Measurements from ENCODE around the gene ING5.
A peak's percentile ranks its signal among the peaks of the same experiment; 100 is the strongest.

ING5 gene

GRCh38 chr2:241689306-241689705 is 12.5 kb upstream of the ING5 start:
- Histone ChIP-seq H3K4me3 (replicated peaks; ENCODE audit: low read depth, low read length) (no peak overlapping the region), H3K27me3 (replicated peaks; ENCODE audit: control insufficient read depth, insufficient read depth, low read length) (no peaks in the 10 kb centered on the region), H3K36me3 (ENCODE audit: control insufficient read depth, insufficient read depth, low read length) (peaks cover 15% of the 10 kb centered on the region)
- no peak for DNase-seq (ENCODE audit: extremely low read depth, insufficient read length)
- TF ChIP-seq CTCF (IDR thresholded peaks at IDR 0.05; ENCODE audit: insufficient read depth, low read length, poor library complexity, severe bottlenecking), result no peak

GRCh38 chr2:241690202-241690717 is 11.6 kb upstream of the ING5 start:
- Histone ChIP-seq H3K4me3 (replicated peaks; ENCODE audit: low read depth, low read length) (no peak overlapping the region), H3K27me3 (replicated peaks; ENCODE audit: control insufficient read depth, insufficient read depth, low read length) (no peaks in the 10 kb centered on the region), H3K36me3 (ENCODE audit: control insufficient read depth, insufficient read depth, low read length) (peaks cover 17% of the 10 kb centered on the region)
- DNase-seq (ENCODE audit: extremely low read depth, insufficient read length), result no peak
- TF ChIP-seq CTCF (IDR thresholded peaks at IDR 0.05; ENCODE audit: insufficient read depth, low read length, poor library complexity, severe bottlenecking), result no peak

- DNase-seq (ENCODE audit: extremely low read depth, insufficient read length), result no peak
- no peak for TF ChIP-seq CTCF (IDR thresholded peaks at IDR 0.05; ENCODE audit: insufficient read depth, low read length, poor library complexity, severe bottlenecking)
- H3K36me3 ChIP-seq (ENCODE audit: control insufficient read depth, insufficient read depth, low read length), result peaks cover 17% of the 10 kb centered on the region
These were observed 9.4 kb upstream of the ING5 start for GRCh38 chr2:241692448-241692847.

GRCh38 chr2:241695651-241696050 is 6.2 kb upstream of the ING5 start:
- no peak overlapping the region for H3K4me3 ChIP-seq (replicated peaks; ENCODE audit: low read depth, low read length)
- no peak for DNase-seq (ENCODE audit: extremely low read depth, insufficient read length)
- TF ChIP-seq CTCF (IDR thresholded peaks at IDR 0.05; ENCODE audit: insufficient read depth, low read length, poor library complexity, severe bottlenecking), result no peak
- H3K27me3 ChIP-seq (replicated peaks; ENCODE audit: control insufficient read depth, insufficient read depth, low read length), result no peaks in the 10 kb centered on the region
- H3K36me3 ChIP-seq (ENCODE audit: control insufficient read depth, insufficient read depth, low read length), result peaks cover 10% of the 10 kb centered on the region

More at GRCh38 chr2:241692448-241692847, 9.4 kb upstream of the ING5 start:
- Histone ChIP-seq H3K27me3 (replicated peaks; ENCODE audit: control insufficient read depth, insufficient read depth, low read length) (no peaks in the 10 kb centered on the region), H3K4me3 (replicated peaks; ENCODE audit: low read depth, low read length) (no peak overlapping the region)

GRCh38 chr2:241701149-241701398 is 765 bp upstream of the ING5 start:
- Histone ChIP-seq H3K4me3 (replicated peaks; ENCODE audit: low read depth, low read length) (peak overlapping the region; percentile 88), H3K36me3 (ENCODE audit: control insufficient read depth, insufficient read depth, low read length) (peaks cover 4% of the 10 kb centered on the region; the same call in 1 of the 2 replicates), H3K27me3 (replicated peaks; ENCODE audit: control insufficient read depth, insufficient read depth, low read length) (no peaks in the 10 kb centered on the region)
- peak; percentile 46 for TF ChIP-seq CTCF (IDR thresholded peaks at IDR 0.05; ENCODE audit: insufficient read depth, low read length, poor library complexity, severe bottlenecking)
- DNase-seq (ENCODE audit: extremely low read depth, insufficient read length), result no peak

Measured in GM06990 (cell line).